Stimulated activated CD4-positive, alpha-beta T cell treated with anti-CD3 and anti-CD28 coated beads, Interleukin-4, amount 100 ng/mL, for 1 hour (primary cell): ENCODE measurements around the gene SPNS2.
A peak's percentile ranks its signal among the peaks of the same experiment; 100 is the strongest.

Experiments
- DNase-seq: peaks from one replicate; pipeline ENCODE4 v3.0.0-alpha.2; 2020

The SPNS2 gene

GRCh38 chr17:4480929-4481898 lies 17.5 kb upstream of the SPNS2 start:
- DNase-seq = peak; percentile 33

DNA sequence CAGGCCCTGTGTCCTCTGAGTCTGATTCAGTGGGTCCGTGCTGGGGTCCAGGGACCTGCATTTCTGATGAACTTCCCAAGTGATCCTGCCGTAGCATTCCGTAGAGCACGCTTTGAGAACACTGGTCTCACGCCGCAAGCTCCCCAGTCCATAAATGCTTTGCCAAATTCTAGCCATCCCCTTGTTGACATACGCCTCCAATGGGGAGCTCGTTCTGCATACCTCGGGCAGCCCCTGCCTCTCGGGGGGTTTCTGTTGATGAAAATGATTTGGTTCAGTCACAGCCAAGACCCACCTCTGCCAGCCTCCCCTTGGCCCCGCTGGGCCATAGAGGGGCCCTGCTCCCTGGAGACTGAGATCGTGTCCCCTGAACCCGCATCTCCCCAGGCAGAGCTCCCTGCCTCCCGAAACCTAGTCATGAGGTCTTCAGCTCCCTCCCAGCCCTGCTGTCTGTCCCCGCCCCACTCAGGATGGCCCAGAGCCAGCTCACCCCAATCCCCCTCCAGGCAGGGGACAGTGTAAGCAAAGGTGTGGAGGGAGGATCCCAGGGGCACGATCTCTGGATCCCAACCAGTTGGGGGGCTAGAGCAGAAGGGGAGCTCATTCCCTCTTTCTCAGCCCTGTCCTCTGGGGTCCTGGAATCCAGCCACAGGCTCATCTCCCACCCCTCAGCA lies 16.2 kb upstream of the SPNS2 start:
- DNase-seq = no peak

GRCh38 chr17:4483012-4483840 lies 15.5 kb upstream of the SPNS2 start:
- no peak for DNase-seq

GRCh38 chr17:4485676-4486646 lies 12.7 kb upstream of the SPNS2 start:
- peak; percentile 59 for DNase-seq

GRCh38 chr17:4487296-4487695 lies 11.4 kb upstream of the SPNS2 start:
- no peak for DNase-seq

GRCh38 chr17:4487820-4488716 lies 10.6 kb upstream of the SPNS2 start:
- no peak for DNase-seq

DNA sequence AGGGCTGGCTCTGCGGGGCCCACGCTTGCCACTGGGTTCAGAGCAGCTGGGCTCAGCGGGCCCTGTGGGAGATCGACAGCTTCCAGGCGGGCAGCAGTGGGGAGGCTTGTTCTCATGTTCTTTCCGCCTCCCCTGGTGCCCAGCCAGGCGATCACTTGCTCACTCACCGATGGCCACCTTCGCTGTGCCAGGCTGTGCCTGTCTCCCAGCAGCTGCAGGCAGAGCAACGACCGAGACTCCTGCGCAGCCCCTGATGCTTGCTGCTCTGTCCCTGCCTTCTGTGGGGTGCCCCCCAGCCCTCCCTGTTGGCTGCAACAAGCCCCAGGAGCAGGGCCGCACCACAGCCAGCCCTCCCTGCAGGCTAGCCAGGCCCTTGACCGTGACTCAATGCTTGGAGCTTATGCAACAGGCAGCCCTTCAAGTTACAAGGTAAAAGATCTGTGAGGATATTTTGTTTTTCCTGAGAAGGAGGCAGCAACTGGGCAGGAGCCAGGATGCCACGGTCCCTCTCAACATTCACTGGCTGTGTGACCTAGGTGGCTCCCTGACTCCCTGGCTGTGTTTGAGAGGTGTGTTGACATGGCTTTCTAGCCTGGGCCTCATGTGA lies 9.6 kb upstream of the SPNS2 start:
- DNase-seq = no peak

DNA sequence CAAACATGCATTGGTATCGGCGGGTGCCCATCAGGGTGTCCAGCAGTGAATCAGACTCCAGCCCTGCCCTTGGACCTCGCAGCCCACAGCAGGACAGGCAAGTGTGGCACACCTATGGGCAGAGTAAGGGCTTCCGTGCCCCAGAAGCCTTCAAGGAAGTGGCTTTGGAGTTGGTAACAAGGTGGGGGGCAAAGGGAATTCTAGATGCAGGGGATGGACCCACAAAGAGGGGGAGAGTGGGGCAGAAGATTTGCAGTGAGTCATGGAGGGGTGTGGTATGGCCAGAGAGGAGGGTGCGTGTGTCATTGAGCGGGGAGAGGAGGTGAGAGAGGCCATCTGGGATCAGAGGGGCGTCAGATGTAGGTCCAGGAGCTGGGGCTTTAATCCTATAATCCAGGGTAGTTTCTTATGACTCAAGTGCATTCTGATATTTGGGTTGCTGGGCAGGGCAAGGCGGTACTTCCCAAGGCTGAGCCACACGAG lies 8.5 kb upstream of the SPNS2 start:
- no peak for DNase-seq

DNA sequence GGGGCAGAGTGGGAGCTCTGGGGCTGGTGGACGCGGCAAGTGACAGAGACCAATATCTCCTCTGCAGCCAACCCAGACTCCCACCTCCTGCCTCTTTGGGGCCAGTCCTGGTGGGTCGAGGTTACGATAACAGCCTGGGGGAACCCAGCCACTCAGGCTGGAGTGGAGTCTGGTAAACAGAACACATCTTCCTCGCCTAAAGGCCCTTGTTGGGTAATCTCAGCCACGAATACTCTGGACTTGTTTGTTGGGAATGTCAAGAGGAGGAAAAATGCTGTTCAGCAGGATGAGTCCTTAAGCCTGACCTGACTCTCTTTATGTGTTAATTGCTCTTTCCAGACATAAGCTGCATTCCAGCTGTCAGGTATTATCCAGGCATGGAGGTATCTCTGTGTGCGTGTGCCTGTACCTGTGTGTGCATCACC lies 8.0 kb upstream of the SPNS2 start:
- no peak for DNase-seq

DNA sequence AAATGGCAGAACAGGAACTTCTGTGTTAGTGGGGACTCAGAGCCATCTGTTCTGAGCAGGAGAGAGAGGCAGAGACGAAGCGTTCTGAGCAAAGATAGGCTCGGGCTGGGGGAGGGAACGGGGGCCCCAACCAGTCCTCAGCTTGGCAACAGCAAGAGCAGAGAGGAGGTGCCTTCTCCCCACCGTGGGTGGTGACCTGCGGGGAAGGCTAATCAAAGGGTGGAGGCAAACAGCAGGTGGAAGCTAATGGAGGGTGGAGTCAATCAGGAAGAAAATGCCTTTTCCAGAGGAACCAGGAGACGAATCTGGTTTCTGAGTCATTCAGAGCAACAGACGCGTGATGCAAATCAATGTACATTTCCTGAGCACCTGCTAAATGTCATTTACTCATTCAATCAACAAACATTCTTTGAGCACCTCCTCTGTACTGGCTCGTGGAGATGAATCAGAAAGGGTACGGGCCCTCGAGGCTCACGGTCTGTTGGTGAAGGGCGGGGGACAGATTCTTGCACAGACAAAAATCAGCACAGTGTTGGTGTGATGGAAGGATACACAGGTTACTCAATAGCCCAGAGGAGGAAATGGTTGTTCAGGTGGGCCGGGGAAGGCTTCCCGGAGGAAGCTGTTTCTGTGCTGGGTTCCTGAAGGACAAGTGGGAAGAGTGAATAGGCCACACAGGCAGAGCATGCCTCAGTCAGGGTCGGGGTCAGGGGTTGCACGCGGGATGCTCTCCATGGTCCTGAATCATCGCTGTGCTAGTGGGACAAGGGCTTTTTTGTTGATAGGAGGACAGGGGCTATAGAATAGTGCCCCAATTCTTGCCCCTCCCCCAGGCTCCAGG lies 5.7 kb upstream of the SPNS2 start:
- peak; percentile 21 for DNase-seq

GRCh38 chr17:4497101-4497824 lies 1.4 kb upstream of the SPNS2 start:
- no peak for DNase-seq

DNA sequence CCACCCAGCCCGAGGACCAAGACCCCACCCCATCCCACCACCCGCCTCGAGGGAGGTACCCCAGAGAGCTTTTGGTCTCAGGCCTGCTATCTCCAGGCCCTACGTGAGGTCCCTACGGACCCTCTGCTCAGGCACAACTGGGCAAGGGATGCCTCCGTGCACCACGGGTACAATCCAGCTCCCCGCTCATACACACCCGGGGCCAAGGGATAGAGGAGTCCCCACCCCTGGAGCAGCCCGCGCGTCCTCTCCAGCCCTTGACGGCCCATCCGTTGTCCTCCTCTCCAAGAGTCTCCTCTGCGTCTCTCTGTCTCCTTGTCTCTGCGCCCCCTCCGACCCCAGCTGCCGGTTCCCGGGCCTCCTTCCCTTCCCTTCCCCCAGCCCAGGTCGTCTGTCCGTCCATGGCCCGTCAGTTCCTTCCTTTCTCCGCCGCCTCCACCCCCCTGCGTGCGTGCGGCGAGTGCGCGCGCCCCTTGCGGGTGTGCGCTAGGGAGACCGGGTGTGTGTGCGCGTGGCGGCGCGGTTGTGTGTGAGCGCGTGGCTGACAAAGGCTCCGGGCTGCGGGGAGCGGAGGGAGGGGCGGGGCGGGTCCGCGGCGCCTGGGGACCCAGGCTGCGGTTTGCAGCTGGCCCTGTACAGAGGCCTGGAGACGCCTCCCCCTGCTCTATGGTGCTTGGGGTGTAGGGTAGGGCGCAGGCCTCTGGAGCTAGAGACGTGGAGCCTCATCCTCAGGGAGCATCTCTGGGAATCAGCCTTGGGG lies 930 bp downstream of the SPNS2 start:
- DNase-seq = peak; percentile 31

- no peak for DNase-seq
Observed at GRCh38 chr17:4500191-4500571, 1.5 kb downstream of the SPNS2 start.

DNA sequence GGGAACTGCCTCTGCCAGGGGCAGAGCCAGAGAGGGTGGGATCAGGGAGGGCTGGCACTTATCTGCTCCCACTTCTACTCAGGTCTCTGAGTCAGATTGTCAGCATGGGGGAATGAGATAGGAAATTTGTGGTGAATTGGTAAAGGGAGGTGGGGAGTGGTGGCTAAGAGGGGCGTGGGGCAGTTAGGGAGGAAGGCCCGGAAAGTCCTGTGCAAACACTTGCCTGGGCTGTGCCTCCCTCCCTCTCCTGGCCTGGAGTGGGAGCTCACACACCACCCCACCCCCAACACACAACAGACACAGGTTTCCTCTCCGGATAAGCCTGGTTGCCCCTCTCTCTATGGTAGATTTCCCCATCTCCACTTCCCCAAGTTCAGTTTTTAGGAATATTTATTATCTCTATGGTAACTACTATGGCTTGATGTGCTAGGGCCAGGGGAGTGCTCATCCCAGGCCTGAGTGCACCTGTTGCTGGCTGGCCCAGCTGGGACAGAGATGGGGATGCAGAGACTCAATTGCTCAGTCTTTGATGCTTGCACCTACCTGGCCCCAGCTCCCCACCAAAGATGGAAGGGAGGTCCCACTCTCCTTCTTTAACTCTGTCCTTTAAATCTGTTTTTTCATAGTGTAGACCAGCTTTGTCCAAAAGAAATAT lies 2.7 kb downstream of the SPNS2 start:
- DNase-seq = no peak

GRCh38 chr17:4502466-4503154 lies 3.9 kb downstream of the SPNS2 start:
- no peak for DNase-seq

DNA sequence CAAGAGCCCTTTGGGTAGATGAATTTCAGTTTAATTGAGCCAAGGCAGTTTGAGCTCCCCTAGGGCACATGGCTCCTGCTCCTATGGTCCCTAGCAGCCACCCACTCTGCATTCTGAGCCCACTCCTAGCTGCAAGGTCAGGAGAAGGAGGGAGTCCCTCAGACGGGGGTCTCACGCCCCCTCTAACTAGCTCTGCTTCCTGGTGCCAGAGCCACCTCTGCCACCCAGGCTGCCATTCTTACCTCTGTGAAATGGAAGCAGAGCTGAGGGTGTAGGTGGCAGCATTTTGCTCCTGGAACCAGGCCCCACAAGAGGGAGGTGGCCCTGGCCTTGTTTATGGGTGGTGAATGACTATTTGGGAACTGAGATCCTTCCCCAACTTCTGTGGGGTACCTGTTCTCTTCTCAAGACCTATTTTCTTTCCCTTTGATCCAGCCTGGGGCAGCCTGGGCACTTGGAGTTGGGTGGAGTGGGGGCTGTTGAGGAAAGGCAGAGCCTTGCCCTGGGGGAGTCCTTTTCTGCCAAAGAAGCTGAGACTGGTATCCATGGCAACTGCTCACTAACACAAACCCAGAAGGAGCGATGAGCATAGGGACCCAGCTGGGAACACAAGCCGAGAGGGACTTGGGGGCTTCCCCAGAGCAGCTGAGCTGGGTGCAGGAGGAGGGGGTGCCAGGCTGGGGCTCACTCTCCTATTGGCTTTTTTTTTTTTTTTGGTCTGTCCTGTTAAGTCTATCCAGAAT lies 4.8 kb downstream of the SPNS2 start:
- no peak for DNase-seq
